GM18909 (cell line): ENCODE measurements around the gene MTHFD1L.

ENCODE experiments used
- ATAC-seq: cut with Tn5 transposase; IDR thresholded peaks from one replicate; pipeline ENCODE4 v1.9.1; 2021; ENCODE audit warnings: mild to moderate bottlenecking; ENCODE audit not compliant: unreplicated experiment, poor library complexity

MTHFD1L gene

DNA sequence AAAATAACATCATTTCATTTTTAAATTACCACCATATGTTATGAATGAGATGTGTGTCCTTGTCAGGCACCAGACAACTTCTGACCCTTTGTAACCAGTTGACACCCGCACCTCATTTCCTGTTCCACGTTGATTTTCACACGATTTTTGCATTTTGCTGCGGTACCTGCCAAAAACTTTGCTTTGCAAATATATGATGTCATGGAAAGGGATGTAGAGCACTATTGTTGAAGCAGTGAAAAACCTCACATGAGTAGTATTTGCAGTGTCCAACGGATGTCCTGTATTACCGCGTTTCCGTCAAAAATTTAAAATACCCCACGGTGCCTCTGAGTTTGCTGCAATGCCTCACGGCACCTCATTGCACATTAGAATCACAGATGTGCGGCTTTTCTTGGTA is 115.6 kb downstream of the MTHFD1L start:
- peak; percentile 86 for ATAC-seq

GRCh38 chr6:150981669-150982068 is 116.2 kb downstream of the MTHFD1L start:
- no peak for ATAC-seq

- peak; percentile 86 for ATAC-seq
These were observed 121.9 kb downstream of the MTHFD1L start for GRCh38 chr6:150987371-150987828.

- ATAC-seq: no peak
These were observed 122.5 kb downstream of the MTHFD1L start for GRCh38 chr6:150987855-150988464.

- no peak for ATAC-seq
These were observed 126.0 kb downstream of the MTHFD1L start for GRCh38 chr6:150991487-150991886.

GRCh38 chr6:150992262-150992661 is 126.8 kb downstream of the MTHFD1L start:
- no peak for ATAC-seq

- ATAC-seq: no peak
These were observed 127.2 kb downstream of the MTHFD1L start for GRCh38 chr6:150992703-150993102.

DNA sequence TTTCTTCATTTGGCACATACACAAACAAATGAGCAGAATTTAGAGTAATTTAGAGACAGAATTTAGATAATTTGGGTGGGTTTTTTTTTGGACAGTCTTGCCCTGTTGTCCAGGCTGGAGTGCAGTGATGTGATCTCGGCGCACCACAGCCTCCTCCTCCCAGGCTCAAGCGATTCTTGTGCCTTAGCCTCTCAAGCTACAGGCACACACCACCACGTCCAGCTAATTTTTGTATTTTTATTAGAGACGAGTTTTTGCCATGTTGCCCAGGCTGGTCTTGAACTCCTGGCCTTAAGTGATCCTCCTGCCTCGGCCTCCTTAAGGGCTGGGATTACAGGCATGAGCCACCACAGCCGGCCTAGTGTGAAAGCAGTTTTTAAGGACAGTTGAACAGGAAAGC is 127.8 kb downstream of the MTHFD1L start:
- ATAC-seq: no peak

- no peak for ATAC-seq
These were observed 128.5 kb downstream of the MTHFD1L start for GRCh38 chr6:150994026-150994425.

GRCh38 chr6:150996968-150997367 is 131.5 kb downstream of the MTHFD1L start:
- no peak for ATAC-seq

GRCh38 chr6:150999107-150999506 is 133.6 kb downstream of the MTHFD1L start:
- ATAC-seq: no peak

DNA sequence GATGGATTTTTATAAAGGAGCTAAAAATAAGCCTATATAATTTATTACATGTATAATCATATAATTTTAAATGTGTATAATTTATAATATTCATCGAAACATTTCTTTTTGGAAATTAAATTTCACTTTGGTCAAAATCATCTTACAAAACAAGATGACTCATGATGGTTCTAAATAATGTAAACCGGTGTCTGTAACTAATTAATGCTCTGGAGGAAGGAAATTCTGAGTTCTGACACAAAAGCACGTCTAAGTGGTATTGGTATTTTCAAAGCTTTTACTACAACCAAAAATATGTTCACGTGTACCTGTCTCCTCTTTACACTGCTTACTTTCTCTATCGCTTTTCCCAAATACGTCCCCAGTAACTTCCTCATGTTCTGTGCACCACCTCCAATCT is 134.1 kb downstream of the MTHFD1L start:
- ATAC-seq: no peak

GRCh38 chr6:151001387-151002056 is 136.0 kb downstream of the MTHFD1L start:
- ATAC-seq: peak; percentile 76

- ATAC-seq: no peak
These were observed 136.6 kb downstream of the MTHFD1L start for GRCh38 chr6:151002057-151002450.

GRCh38 chr6:151002491-151002935 is 137.0 kb downstream of the MTHFD1L start:
- no peak for ATAC-seq

DNA sequence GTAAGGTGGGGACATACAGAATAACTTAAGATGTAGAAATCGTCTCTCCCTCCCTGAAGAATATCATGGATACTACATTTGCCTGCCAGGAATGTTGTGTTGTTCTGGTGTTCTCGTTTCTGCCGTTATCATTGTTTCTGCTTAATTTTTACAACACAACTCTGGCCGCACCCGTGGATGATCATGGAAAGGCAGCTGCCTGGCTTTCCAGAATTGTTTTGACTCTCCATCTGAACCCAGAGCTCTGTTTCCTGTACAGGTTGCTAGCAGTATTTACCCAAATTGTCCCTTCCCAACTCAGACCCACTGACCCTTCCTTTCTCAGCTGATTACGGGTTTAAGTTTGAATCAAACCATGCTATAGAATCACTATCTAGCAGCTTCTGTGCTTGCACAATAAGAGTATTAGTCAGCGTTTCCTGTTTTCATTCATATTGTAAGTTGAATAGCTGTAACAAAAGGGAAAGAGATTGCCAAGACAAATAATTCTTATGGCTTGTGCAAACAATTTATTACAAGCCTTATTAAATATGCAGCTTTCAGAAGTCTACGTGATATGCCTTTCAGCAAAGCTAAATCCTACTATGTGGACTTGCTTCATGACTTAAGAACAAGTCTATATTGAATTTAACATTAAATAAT is 139.0 kb downstream of the MTHFD1L start:
- ATAC-seq: no peak

GRCh38 chr6:151005164-151005563 is 139.7 kb downstream of the MTHFD1L start:
- ATAC-seq: no peak

DNA sequence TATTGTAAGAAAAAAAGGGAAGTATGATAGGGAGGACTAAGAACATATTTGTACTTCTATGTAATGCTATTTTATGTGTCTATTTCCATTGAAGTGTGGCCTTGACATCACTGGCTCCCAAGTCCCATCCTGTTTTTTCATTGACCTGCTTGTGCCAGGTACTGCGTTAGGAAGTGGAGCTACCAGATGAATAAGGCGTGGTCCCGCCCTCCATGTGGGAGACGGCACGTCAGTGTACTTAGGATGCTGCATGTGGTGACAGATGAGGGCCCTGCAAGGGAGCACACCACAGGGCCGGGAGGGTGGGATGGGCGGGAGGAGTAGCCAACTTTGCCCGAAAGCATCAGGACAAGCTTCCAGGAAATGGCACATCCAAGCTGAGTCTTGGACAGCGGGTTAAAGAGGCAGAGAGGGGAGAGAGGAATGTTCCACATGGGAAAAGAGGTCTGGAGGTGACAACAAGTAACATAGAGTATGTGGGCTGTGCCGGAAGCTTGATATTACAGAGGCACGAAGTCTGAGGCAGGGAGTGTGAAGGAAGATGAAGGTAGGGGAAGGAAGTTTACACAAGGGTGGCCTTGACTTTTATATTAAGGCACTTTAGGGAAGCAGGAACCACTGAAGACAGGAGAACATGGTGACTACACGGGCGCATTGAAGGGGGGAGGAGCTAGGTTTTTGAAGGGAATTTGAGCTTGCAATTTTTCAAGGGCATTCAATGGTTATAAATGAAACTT is 140.6 kb downstream of the MTHFD1L start:
- no peak for ATAC-seq

GRCh38 chr6:151007076-151007475 is 141.6 kb downstream of the MTHFD1L start:
- ATAC-seq: no peak

DNA sequence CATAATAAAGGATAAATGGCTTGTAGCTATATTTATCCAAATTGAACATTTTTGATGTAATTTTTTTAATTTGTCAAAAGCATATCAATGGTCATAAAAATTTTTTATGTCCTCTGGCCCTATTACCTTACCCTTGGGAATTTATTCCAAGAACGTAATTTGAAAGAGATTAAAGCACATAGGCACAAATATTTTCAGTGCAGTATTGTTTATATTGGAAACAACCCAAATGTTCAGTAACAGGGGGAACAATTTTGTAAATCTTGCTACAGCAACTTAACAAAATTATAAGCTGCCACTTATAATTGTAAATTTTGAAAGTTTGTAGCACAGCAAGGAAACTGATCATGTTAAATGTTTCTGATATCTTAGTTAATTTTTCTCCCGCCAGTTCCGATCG is 142.4 kb downstream of the MTHFD1L start:
- ATAC-seq: no peak

GRCh38 chr6:151008425-151008824 is 142.9 kb downstream of the MTHFD1L start:
- no peak for ATAC-seq
